ENCODE measurements around the gene SLC22A4. TPM values are rescaled to one million over a fixed set of nuclear protein-coding genes. Genes with fewer than 3 reads are reported as not detected.

Gene SLC22A4
- total RNA-seq, 2 experiments from 2014 or later = 0.16 to 0.22 TPM

GRCh38 chr5:132273631-132274030 is 20.6 kb upstream of the SLC22A4 start:
- Mint-ChIP-seq H3K9me3 (no peaks in the 10 kb centered on the region), H3K27ac (no peak overlapping the region)

GRCh38 chr5:132274050-132274792 is 20.0 kb upstream of the SLC22A4 start:
- CTCF ChIA-PET = no interaction called here
- POLR2A ChIA-PET = interaction anchor here (0.5 kb wide), 1 partner anchor 14 kb away, joined by 4 read pairs; no protein-coding TSS in a partner anchor
- Histone ChIP-seq H3K9me3 (ENCODE audit: control insufficient read depth in 1 of 2, insufficient read depth in 1 of 2, low read length in 2 of 2) (peaks cover 0 to 6% of the 10 kb centered on the region in 2 experiments), H3K27me3 (ENCODE audit: control insufficient read depth in 1 of 2, insufficient read depth in 2 of 2, low read length in 2 of 2) (no peaks in the 10 kb centered on the region), H3K36me3 (ENCODE audit: insufficient read depth, low read length) (no peaks in the 10 kb centered on the region), H3K4me1 (ENCODE audit: insufficient read depth, low read length) (peaks cover 15% of the 10 kb centered on the region), H3K4me3 (ENCODE audit: low read length) (no peak overlapping the region), H3K27ac (ENCODE audit: low read depth in 1 of 2, low read length in 2 of 2) (no peak overlapping the region)
- Mint-ChIP-seq H3K9me3 (no peaks in the 10 kb centered on the region), H3K4me3 (no peak overlapping the region), H3K27ac (no peak overlapping the region), H3K4me1 (ENCODE audit: low read depth) (peaks cover 11% of the 10 kb centered on the region), H3K27me3 (peaks cover 31% of the 10 kb centered on the region), H3K36me3 (ENCODE audit: low read depth) (no peaks in the 10 kb centered on the region)
- DNase-seq = no peak
- no peak for TF ChIP-seq CTCF (IDR thresholded peaks at IDR 0.05)
- ATAC-seq (ENCODE audit: poor library complexity) = no peak
- intact Hi-C loops (cut with DNase I, micrococcal nuclease) = no loop called here

More at GRCh38 chr5:132273631-132274030, 20.6 kb upstream of the SLC22A4 start:
- no peak for DNase-seq
- H3K4me3 ChIP-seq (ENCODE audit: low read length) = no peak overlapping the region
- ChIA-PET CTCF (interaction anchor here (1.7 kb wide), 1 partner anchor 94 kb away, joined by 7 read pairs; no protein-coding TSS in a partner anchor), POLR2A (no interaction called here)
- Mint-ChIP-seq H3K27me3 (peaks cover 31% of the 10 kb centered on the region), H3K4me3 (no peak overlapping the region), H3K36me3 (ENCODE audit: low read depth) (no peaks in the 10 kb centered on the region), H3K4me1 (ENCODE audit: low read depth) (peaks cover 11% of the 10 kb centered on the region)
- peaks cover 0 to 6% of the 10 kb centered on the region in 2 experiments for H3K9me3 ChIP-seq (ENCODE audit: control insufficient read depth in 1 of 2, insufficient read depth in 1 of 2, low read length in 2 of 2)
- H3K36me3 ChIP-seq (ENCODE audit: insufficient read depth, low read length) = no peaks in the 10 kb centered on the region
- H3K27me3 ChIP-seq (ENCODE audit: control insufficient read depth in 1 of 2, insufficient read depth in 2 of 2, low read length in 2 of 2) = no peaks in the 10 kb centered on the region
- H3K27ac ChIP-seq (ENCODE audit: low read depth in 1 of 2, low read length in 2 of 2) = no peak overlapping the region
- no peak for TF ChIP-seq CTCF (IDR thresholded peaks at IDR 0.05)
- no peak for ATAC-seq (ENCODE audit: poor library complexity)
- intact Hi-C loops (cut with DNase I, micrococcal nuclease) = loop anchor here (1.0 kb wide), 2 partner anchors 227 to 228 kb away; no protein-coding TSS in a partner anchor
- peaks cover 15% of the 10 kb centered on the region for H3K4me1 ChIP-seq (ENCODE audit: insufficient read depth, low read length)

- H3K4me1 ChIP-seq (ENCODE audit: insufficient read depth, low read length) = peaks cover 15% of the 10 kb centered on the region
- no peaks in the 10 kb centered on the region for H3K36me3 Mint-ChIP-seq (ENCODE audit: low read depth)
- ChIA-PET POLR2A (no interaction called here), CTCF (no interaction called here)
- no peak overlapping the region for H3K4me3 ChIP-seq (ENCODE audit: low read length)
- H3K9me3 ChIP-seq (ENCODE audit: control insufficient read depth in 1 of 2, insufficient read depth in 1 of 2, low read length in 2 of 2) = peaks cover 0 to 6% of the 10 kb centered on the region in 2 experiments
- H3K4me1 Mint-ChIP-seq (ENCODE audit: low read depth) = peaks cover 11% of the 10 kb centered on the region
- no peaks in the 10 kb centered on the region for H3K27me3 ChIP-seq (ENCODE audit: control insufficient read depth in 1 of 2, insufficient read depth in 2 of 2, low read length in 2 of 2)
- no peaks in the 10 kb centered on the region for H3K36me3 ChIP-seq (ENCODE audit: insufficient read depth, low read length)
- no peak overlapping the region for H3K27ac ChIP-seq (ENCODE audit: low read depth in 1 of 2, low read length in 2 of 2)
- H3K27ac Mint-ChIP-seq = no peak overlapping the region
- intact Hi-C loops (cut with DNase I, micrococcal nuclease) = no loop called here
- H3K4me3 Mint-ChIP-seq = no peak overlapping the region
- DNase-seq (no peak), ATAC-seq (ENCODE audit: poor library complexity) (no peak)
- H3K9me3 Mint-ChIP-seq = no peaks in the 10 kb centered on the region
- TF ChIP-seq CTCF (IDR thresholded peaks at IDR 0.05) = no peak
- H3K27me3 Mint-ChIP-seq = peaks cover 31% of the 10 kb centered on the region
Observed at GRCh38 chr5:132275367-132276220, 18.6 kb upstream of the SLC22A4 start.
